Endometrial microvascular endothelial cells (primary cell): ENCODE measurements around the gene ADAM23. TPM values are rescaled to one million over a fixed set of nuclear protein-coding genes. Genes with fewer than 3 reads are reported as not detected.

ENCODE experiments used
- in situ Hi-C: cut with HindIII; loops from 2 replicates; pipeline ENCODE4 v1.10.0; 2017; ENCODE audit warnings: low sequenced_read_pairs, low pct_unique_long_range_greater_than_20kb; ENCODE audit errors: inconsistent ontology term
- total RNA-seq: library from RNA; depleted of rRNA; stranded (reverse); fragments of >200 nt; gene quantifications from one replicate; pipeline ENCODE4 v1.2.3, GENCODE V29; 2015; ENCODE audit errors: inconsistent ontology term

ADAM23 gene
- total RNA-seq, 1 donor from 2014 or later = 28.5 TPM

- in situ Hi-C loops = no loop called here
Observed at GRCh38 chr2:206481056-206481455, 37.7 kb downstream of the ADAM23 start.

GRCh38 chr2:206482123-206482522, 38.8 kb downstream of the ADAM23 start:
- in situ Hi-C loops = no loop called here

- in situ Hi-C loops = no loop called here
Observed at GRCh38 chr2:206482633-206483032, 39.3 kb downstream of the ADAM23 start.

GRCh38 chr2:206488053-206488452, 44.7 kb downstream of the ADAM23 start:
- in situ Hi-C loops = no loop called here

- in situ Hi-C loops = no loop called here
Observed at GRCh38 chr2:206488623-206489022, 45.3 kb downstream of the ADAM23 start.

GRCh38 chr2:206494061-206494460, 50.7 kb downstream of the ADAM23 start:
- in situ Hi-C loops = no loop called here

- in situ Hi-C loops = no loop called here
Observed at GRCh38 chr2:206502729-206503128, 59.4 kb downstream of the ADAM23 start.

GRCh38 chr2:206511283-206511682, 68.0 kb downstream of the ADAM23 start:
- in situ Hi-C loops = no loop called here

GRCh38 chr2:206512999-206513398, 69.7 kb downstream of the ADAM23 start:
- in situ Hi-C loops = no loop called here

- in situ Hi-C loops = no loop called here
Observed at GRCh38 chr2:206515580-206515979, 72.2 kb downstream of the ADAM23 start.

GRCh38 chr2:206518997-206519396, 75.7 kb downstream of the ADAM23 start:
- in situ Hi-C loops = no loop called here

GRCh38 chr2:206520450-206520849, 77.1 kb downstream of the ADAM23 start:
- in situ Hi-C loops = no loop called here

- in situ Hi-C loops = no loop called here
Observed at GRCh38 chr2:206521115-206521514, 77.8 kb downstream of the ADAM23 start.

- in situ Hi-C loops = no loop called here
Observed at GRCh38 chr2:206521612-206522011, 78.3 kb downstream of the ADAM23 start.

GRCh38 chr2:206526416-206526815, 83.1 kb downstream of the ADAM23 start:
- in situ Hi-C loops = no loop called here

GRCh38 chr2:206527153-206527552, 83.8 kb downstream of the ADAM23 start:
- in situ Hi-C loops = no loop called here

GRCh38 chr2:206530727-206531126, 87.4 kb downstream of the ADAM23 start:
- in situ Hi-C loops = no loop called here

- in situ Hi-C loops = no loop called here
Observed at GRCh38 chr2:206531996-206532543, 88.7 kb downstream of the ADAM23 start.

- in situ Hi-C loops = no loop called here
Observed at GRCh38 chr2:206533977-206534376, 90.6 kb downstream of the ADAM23 start.

GRCh38 chr2:206535260-206535986, 92.1 kb downstream of the ADAM23 start:
- in situ Hi-C loops = no loop called here

- in situ Hi-C loops = no loop called here
Observed at GRCh38 chr2:206540757-206541156, 97.4 kb downstream of the ADAM23 start.
